GM10248 (cell line): ENCODE data around the gene PRR5L.
A peak's percentile ranks its signal among the peaks of the same experiment; 100 is the strongest.
"Not testable (repeated sequence)": the region's sequence is repeated elsewhere in the genome, so short reads cannot be mapped to it uniquely, and the experiment has no call there.

Source experiments
- CTCF ChIA-PET: fragments of 300-600 bp; sonication (Branson Sonifier 250); formaldehyde crosslinking; extraction: SDS; loops from one replicate; lab custom pipeline; 2021; ENCODE audit warnings: antibody characterized with exemption; lab: Yijun Ruan, JAX
- POLR2A ChIA-PET: fragments of 350-650 bp; sonication (Branson Sonifier 250); formaldehyde crosslinking; extraction: SDS; loops from one replicate; lab custom pipeline; 2020; ENCODE audit warnings: antibody characterized with exemption; lab: Yijun Ruan, JAX
- DNase-seq: peaks from one replicate; pipeline ENCODE4 v3.0.0; 2012; ENCODE audit errors: extremely low spot score
- CTCF ChIP-seq: IDR thresholded peaks from 2 replicates; pipeline ENCODE4 v1.5.1; 2012; ENCODE audit warnings: mild to moderate bottlenecking, low read depth; ENCODE audit errors: extremely low read depth, missing control alignments, control extremely low read depth

Gene PRR5L

DNA sequence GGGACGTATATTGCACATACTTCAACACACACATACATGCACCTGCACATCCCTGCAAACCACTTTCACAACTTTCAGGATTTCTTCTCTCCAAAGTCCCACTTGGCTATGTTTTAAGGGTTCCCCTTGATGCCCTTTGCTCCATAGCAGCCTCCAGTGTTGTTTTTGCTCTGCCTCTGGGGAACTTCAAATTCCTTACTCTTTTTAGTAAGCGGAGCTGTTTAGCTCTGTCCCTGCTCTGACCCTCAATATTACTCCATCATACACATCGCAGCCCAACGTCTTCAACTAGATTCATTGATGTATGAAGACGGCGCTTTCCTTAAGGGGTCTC, 18.3 kb downstream of the PRR5L start:
- no peak for DNase-seq
- ChIA-PET POLR2A (no interaction called here), CTCF (interaction anchor here (1.7 to 8.6 kb wide), 2 partner anchors 22 to 179 kb away, joined by 5 to 32 read pairs; no protein-coding TSS in a partner anchor)
- no peak for TF ChIP-seq CTCF

DNA sequence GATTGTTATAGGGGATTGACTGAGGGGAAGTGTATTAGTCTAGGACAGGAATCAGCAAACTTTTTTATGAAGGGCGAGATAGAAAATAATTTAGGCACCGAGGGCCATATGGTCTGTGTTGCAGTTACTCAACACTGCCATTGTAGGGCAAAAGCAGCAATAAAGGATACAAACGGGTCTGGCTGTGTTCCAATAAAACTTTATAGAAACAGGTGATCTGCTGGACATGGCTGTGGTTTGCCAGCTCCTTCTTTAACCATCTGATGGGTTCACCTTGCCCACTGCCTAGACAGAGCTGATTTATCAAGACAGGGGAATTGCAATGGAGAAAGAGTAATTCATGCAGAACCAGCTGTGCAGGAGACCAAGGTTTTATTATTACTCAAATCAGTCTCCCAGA, 20.0 kb downstream of the PRR5L start:
- CTCF ChIA-PET = interaction anchor here (1.3 to 8.6 kb wide), 2 partner anchors 18 to 23 kb away, joined by 3 to 32 read pairs; no protein-coding TSS in a partner anchor
- TF ChIP-seq CTCF = no peak
- POLR2A ChIA-PET = no interaction called here
- DNase-seq = no peak

GRCh38 chr11:36317992-36318391, 21.9 kb downstream of the PRR5L start:
- DNase-seq = no peak
- no peak for TF ChIP-seq CTCF
- ChIA-PET POLR2A (no interaction called here), CTCF (interaction anchor here (8.6 kb wide), 1 partner anchor 25 kb away, joined by 32 read pairs; no protein-coding TSS in a partner anchor)

- POLR2A ChIA-PET, DNase-seq: not testable (repeated sequence)
- CTCF ChIA-PET = interaction anchor here (1.3 to 1.4 kb wide), 2 partner anchors 32 to 421 kb away, joined by 3 read pairs; no protein-coding TSS in a partner anchor
Observed at GRCh38 chr11:36324956-36325355, 28.9 kb downstream of the PRR5L start.

GRCh38 chr11:36325403-36325802, 29.3 kb downstream of the PRR5L start:
- POLR2A ChIA-PET, DNase-seq: not testable (repeated sequence)
- CTCF ChIA-PET = interaction anchor here (1.4 kb wide), 1 partner anchor 33 kb away, joined by 3 read pairs; no protein-coding TSS in a partner anchor

DNA sequence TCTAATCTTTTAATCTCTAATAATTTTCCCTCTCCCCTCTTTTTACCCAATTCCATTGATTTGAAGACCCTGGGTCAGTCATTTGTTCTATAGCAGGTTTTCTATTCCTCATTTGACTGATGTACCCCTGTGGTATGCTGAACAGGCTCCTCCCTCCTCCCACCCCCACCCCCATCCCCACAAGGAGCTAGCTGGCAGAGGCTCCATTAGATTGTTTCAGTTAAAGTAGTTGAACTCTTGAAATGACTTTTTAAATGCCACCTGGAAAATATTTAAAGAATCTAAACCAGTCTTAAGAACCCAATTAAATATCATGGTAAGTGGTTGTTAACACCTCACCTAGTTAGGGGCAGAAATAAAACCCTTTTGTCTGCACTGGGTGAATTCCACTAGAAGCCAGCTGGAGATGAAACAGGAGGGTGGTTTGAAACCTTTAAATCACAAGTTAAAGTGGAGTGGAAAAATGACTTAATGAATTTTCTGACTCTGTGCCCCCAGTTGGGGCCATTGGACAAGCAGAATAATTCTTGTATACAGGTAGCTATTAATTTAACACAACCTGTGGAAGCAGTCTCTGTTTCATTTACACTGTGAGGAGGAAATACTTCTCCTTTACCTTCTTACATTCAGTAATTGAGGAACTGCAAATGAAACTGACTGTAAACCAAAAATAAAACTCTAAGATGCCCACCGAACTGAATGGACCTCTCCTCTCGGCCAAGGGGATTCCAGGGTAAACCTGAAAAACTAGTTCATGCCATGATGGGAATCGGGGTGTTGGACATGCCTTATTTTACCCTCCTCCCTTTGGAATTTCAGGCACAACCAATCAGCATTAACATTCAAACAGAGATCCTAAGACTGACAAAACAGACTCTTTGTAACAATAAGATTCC, 30.7 kb downstream of the PRR5L start:
- ChIA-PET CTCF (no interaction called here), POLR2A (no interaction called here)
- TF ChIP-seq CTCF = no peak
- DNase-seq = peak; percentile 20

DNA sequence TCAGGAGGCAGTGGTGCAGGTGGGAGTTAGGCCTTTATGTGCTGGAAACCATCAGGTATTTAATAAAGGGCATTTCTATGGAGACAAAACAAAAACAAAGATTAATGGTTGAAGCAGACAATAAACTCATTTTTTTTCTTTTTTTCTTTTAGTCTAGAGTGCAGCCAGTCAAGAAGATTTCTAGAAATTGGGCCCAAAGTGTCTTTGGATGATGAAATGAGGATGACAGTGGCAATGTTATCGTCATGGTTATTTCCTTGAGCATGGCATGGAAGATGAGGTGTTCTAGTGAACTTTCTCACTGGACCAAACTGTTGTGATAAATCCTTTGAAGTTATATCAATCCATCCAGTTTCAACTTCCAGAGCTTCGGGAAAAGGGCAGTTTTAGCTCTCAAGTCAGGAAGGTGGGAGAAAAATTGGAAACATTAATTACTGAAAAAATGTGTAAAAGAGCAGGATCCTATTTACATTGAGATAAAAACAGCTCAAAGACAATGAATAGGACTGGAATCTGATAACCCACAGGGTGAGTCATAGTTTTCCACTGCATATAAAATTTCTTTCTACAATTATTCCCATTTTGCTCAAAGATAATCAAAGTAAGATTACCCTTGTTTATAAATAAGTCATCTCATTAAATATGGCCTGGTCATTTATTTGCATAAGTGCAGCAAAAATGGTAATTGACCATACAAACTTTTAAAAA, 33.0 kb downstream of the PRR5L start:
- ChIA-PET CTCF (no interaction called here), POLR2A (no interaction called here)
- no peak for DNase-seq
- no peak for TF ChIP-seq CTCF
